Measurements from ENCODE around the gene MARVELD1. TPM values are rescaled to one million over a fixed set of nuclear protein-coding genes. Genes with fewer than 3 reads are reported as not detected.

Gene MARVELD1
- total and polyA plus RNA-seq, 2 of the 13 experiments (the other 11 are each of a cell fraction or from before 2014, with no cell fraction given) = not detected

DNA sequence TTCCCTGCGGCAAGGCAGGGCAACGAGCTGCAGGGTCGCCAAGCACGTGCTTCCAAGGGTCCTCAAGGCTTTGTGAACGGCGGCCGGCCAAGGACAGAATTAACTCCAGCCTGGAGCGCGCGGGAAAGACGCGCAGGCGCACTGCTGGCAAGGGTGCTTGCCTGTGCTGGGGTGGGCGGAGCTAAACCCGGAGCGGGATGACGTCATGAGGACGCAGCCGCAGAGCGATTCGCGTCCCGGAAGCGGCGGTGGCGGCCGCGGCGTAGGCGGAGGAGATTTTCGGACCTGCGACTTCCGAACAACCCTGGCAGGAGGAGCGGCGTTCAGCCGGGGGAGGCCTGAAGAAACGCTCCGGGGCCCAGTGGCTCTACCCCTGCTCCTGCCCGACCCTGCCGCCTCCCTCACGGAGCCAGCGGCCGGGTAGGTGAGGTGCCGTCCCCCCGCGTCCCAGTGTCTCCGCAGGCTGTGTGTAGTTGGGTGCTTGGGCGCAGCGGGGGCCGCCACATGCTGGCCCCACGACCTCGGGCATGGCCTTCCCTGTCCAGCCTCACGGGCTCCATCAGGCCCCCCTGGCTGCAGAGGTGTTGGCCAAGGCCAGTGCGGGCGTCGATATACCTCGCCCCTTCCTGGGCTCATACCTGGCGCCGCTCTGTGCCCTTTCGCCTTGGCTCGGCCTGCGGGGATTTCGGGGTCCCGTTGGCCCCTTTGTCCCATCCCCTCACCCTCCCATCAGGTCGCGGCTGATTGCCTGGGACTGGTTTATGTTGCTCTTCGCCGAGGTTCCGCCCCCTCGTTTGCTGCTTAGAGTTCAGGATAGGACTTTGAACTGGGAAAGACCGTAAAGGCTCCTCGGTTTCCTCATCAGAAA, 23.6 kb downstream of the MARVELD1 start, which contains the start of gene ZFYVE27 (continued):
- TF ChIP-seq XRCC5 (optimal IDR thresholded peaks at IDR 0.05; ENCODE audit: low read length) (no peak), IKZF4 (CRISPR knock-in tag; IDR thresholded peaks at IDR 0.05; ENCODE audit: borderline replicate concordance, low read depth, not compliant biosample characterization) (peak; percentile 99), KMT2A (CRISPR knock-in tag; IDR thresholded peaks at IDR 0.05) (peak; percentile 83; the same call in 1 of the 2 replicates), GATAD1 (CRISPR knock-in tag; IDR thresholded peaks at IDR 0.05) (peak; percentile 66; the same call in 1 of the 2 replicates), SMYD3 (CRISPR knock-in tag; IDR thresholded peaks at IDR 0.05) (peak; percentile 98), ZNF619 (CRISPR knock-in tag; IDR thresholded peaks at IDR 0.05) (peak; percentile 77; the same call in 1 of the 2 replicates), BRCA1 (CRISPR knock-in tag; IDR thresholded peaks at IDR 0.05) (peak; percentile 93), ZSCAN22 (CRISPR knock-in tag; IDR thresholded peaks at IDR 0.05) (peak; percentile 86), TOPORS (CRISPR knock-in tag; IDR thresholded peaks at IDR 0.05) (peak; percentile 99), CHD2 (IDR thresholded peaks at IDR 0.05; ENCODE audit: low read depth, low read length) (no peak), NFRKB (IDR thresholded peaks at IDR 0.05) (no peak), KLF13 (CRISPR knock-in tag; IDR thresholded peaks at IDR 0.05) (peak; percentile 78; the same call in 1 of the 2 replicates), SRY (CRISPR knock-in tag; IDR thresholded peaks at IDR 0.05) (peak; percentile 99), HDAC1 (CRISPR knock-in tag; IDR thresholded peaks at IDR 0.05) (peak; percentile 94), ZNF547 (CRISPR knock-in tag; IDR thresholded peaks at IDR 0.05) (peak; percentile 98)
- TF ChIP-seq, protein P1, sequence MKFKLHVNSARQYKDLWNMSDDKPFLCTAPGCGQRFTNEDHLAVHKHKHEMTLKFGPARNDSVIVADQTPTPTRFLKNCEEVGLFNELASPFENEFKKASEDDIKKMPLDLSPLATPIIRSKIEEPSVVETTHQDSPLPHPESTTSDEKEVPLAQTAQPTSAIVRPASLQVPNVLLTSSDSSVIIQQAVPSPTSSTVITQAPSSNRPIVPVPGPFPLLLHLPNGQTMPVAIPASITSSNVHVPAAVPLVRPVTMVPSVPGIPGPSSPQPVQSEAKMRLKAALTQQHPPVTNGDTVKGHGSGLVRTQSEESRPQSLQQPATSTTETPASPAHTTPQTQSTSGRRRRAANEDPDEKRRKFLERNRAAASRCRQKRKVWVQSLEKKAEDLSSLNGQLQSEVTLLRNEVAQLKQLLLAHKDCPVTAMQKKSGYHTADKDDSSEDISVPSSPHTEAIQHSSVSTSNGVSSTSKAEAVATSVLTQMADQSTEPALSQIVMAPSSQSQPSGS (CRISPR knock-in tag; IDR thresholded peaks at IDR 0.05) = peak; percentile 96
- TF ChIP-seq, protein P2, sequence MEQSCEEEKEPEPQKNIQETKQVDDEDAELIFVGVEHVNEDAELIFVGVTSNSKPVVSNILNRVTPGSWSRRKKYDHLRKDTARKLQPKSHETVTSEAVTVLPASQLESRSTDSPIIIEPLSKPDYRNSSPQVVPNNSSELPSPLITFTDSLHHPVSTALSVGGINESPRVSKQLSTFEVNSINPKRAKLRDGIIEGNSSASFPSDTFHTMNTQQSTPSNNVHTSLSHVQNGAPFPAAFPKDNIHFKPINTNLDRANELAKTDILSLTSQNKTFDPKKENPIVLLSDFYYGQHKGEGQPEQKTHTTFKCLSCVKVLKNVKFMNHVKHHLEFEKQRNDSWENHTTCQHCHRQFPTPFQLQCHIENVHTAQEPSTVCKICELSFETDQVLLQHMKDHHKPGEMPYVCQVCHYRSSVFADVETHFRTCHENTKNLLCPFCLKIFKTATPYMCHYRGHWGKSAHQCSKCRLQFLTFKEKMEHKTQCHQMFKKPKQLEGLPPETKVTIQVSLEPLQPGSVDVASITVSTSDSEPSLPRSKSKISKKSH (CRISPR knock-in tag; IDR thresholded peaks at IDR 0.05; ENCODE audit: borderline replicate concordance) = peak; percentile 98
- TF ChIP-seq, protein P3, sequence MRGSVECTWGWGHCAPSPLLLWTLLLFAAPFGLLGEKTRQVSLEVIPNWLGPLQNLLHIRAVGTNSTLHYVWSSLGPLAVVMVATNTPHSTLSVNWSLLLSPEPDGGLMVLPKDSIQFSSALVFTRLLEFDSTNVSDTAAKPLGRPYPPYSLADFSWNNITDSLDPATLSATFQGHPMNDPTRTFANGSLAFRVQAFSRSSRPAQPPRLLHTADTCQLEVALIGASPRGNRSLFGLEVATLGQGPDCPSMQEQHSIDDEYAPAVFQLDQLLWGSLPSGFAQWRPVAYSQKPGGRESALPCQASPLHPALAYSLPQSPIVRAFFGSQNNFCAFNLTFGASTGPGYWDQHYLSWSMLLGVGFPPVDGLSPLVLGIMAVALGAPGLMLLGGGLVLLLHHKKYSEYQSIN (CRISPR knock-in tag; IDR thresholded peaks at IDR 0.05; ENCODE audit: borderline replicate concordance) = peak; percentile 82; the same call in 1 of the 2 replicates
- TF ChIP-seq, protein P4, sequence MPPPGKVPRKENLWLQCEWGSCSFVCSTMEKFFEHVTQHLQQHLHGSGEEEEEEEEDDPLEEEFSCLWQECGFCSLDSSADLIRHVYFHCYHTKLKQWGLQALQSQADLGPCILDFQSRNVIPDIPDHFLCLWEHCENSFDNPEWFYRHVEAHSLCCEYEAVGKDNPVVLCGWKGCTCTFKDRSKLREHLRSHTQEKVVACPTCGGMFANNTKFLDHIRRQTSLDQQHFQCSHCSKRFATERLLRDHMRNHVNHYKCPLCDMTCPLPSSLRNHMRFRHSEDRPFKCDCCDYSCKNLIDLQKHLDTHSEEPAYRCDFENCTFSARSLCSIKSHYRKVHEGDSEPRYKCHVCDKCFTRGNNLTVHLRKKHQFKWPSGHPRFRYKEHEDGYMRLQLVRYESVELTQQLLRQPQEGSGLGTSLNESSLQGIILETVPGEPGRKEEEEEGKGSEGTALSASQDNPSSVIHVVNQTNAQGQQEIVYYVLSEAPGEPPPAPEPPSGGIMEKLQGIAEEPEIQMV (CRISPR knock-in tag; IDR thresholded peaks at IDR 0.05; ENCODE audit: low read depth) = peak; percentile 90; the same call in 1 of the 2 replicates
- TF ChIP-seq, protein P5, sequence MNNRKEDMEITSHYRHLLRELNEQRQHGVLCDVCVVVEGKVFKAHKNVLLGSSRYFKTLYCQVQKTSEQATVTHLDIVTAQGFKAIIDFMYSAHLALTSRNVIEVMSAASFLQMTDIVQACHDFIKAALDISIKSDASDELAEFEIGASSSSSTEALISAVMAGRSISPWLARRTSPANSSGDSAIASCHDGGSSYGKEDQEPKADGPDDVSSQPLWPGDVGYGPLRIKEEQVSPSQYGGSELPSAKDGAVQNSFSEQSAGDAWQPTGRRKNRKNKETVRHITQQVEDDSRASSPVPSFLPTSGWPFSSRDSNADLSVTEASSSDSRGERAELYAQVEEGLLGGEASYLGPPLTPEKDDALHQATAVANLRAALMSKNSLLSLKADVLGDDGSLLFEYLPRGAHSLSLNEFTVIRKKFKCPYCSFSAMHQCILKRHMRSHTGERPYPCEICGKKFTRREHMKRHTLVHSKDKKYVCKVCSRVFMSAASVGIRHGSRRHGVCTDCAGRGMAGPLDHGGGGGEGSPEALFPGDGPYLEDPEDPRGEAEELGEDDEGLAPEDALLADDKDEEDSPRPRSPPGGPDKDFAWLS (CRISPR knock-in tag; IDR thresholded peaks at IDR 0.05; ENCODE audit: borderline replicate concordance) = no peak

Measured in HepG2 (cell line).